Measurements from ENCODE around the gene SHROOM3. TPM values are rescaled to one million over a fixed set of nuclear protein-coding genes. Genes with fewer than 3 reads are reported as not detected.

The SHROOM3 gene
- total RNA-seq, 1 experiment from 2014 or later: 0.78 TPM

DNA sequence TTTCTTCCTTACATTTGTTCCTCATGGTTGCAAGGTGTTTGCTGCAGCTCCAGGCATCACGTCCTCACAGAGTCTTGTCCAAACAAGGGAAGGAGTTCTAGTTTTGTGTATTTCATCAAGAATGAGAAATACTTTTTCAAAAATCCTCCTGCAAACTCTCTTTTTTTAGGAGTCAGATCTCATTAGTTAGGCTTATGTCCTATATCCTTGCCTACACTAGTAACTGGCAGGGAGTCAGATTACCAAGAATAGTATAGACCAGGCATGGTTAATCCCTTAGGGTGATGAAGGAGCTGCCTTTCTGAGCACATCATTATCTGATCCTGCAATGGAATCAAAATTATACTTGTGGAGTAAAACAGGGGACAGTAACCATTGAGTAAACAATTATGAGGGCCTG lies 160.4 kb downstream of the SHROOM3 start:
- no peak for DNase-seq
- Histone ChIP-seq H3K36me3 (ENCODE audit: insufficient read depth, low read length) (no peaks in the 10 kb centered on the region), H3K4me1 (ENCODE audit: low read length) (no peaks in the 10 kb centered on the region), H2AFZ (ENCODE audit: low read length) (no peak overlapping the region), H3K9me3 (ENCODE audit: low read length) (no peaks in the 10 kb centered on the region), H3K79me2 (ENCODE audit: low read length) (no peaks in the 10 kb centered on the region), H3K9ac (ENCODE audit: low read length) (no peak overlapping the region), H3K4me3 (ENCODE audit: low read length) (no peak overlapping the region), H3K27me3 (ENCODE audit: low read length) (no peaks in the 10 kb centered on the region), H3K9me2 (replicated peaks; ENCODE audit: insufficient read depth, low read length) (no peaks in the 10 kb centered on the region), H3K4me2 (ENCODE audit: low read depth, low read length, poor library complexity, severe bottlenecking) (no peak overlapping the region), H4K20me1 (ENCODE audit: insufficient read depth, low read depth, low read length) (no peaks in the 10 kb centered on the region), H3K27ac (ENCODE audit: low read length) (no peak overlapping the region)

DNA sequence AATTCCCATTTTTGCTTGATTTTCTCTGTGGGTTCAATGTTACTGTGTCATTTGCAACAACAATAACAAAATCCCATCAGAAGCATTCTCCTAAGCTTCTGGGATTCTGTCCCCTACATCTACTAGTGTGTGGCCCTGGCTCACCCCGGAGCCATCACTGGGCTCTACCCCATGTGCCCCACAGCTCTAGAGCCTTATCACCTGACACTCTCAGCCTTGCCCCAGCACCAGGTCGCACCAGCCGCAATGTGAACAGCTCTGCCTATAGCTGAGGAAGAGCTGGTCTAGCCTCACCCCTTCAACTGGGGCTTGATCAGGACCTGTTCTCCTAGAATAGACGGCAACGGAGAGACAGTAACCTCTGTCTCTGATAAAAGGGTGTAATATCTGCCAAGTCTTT lies 161.7 kb downstream of the SHROOM3 start:
- H3K27me3 ChIP-seq (ENCODE audit: low read length): no peaks in the 10 kb centered on the region
- no peaks in the 10 kb centered on the region for H3K4me1 ChIP-seq (ENCODE audit: low read length)
- no peak for DNase-seq
- no peaks in the 10 kb centered on the region for H3K79me2 ChIP-seq (ENCODE audit: low read length)
- no peaks in the 10 kb centered on the region for H3K36me3 ChIP-seq (ENCODE audit: insufficient read depth, low read length)
- H4K20me1 ChIP-seq (ENCODE audit: insufficient read depth, low read depth, low read length): no peaks in the 10 kb centered on the region
- no peak overlapping the region for H2AFZ ChIP-seq (ENCODE audit: low read length)
- no peaks in the 10 kb centered on the region for H3K9me3 ChIP-seq (ENCODE audit: low read length)
- H3K4me3 ChIP-seq (ENCODE audit: low read length): no peak overlapping the region
- H3K9me2 ChIP-seq (replicated peaks; ENCODE audit: insufficient read depth, low read length): no peaks in the 10 kb centered on the region
- H3K27ac ChIP-seq (ENCODE audit: low read length): no peak overlapping the region
- H3K4me2 ChIP-seq (ENCODE audit: low read depth, low read length, poor library complexity, severe bottlenecking): no peak overlapping the region
- H3K9ac ChIP-seq (ENCODE audit: low read length): no peak overlapping the region

DNA sequence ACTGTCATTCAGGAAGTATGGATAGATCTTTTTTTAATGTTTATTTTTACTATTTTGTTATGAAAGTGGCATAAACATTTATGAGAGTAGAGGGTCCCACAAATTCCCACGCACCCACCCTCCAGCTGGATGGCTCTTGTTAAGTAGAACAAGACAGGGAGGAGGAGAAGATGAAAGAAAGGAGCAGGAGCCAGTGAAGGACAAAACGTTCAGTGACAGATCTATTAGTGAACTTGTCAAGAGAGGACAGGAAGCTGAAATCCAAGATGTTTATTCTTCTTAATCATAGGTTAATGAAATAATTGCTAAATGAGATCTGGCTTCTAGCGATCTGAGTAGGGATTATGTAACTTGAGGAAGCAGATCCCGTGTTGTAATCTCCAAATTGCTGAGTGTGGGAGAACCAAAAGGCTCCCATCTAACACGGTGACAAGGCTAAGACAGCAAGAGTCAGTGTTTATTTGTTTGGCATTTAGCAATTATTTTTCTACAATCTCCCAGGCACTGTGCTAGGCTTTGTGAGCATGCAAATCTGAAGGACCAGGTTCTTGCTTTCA lies 162.5 kb downstream of the SHROOM3 start:
- no peak overlapping the region for H3K27ac ChIP-seq (ENCODE audit: low read length)
- DNase-seq: no peak
- no peaks in the 10 kb centered on the region for H3K9me3 ChIP-seq (ENCODE audit: low read length)
- no peaks in the 10 kb centered on the region for H3K36me3 ChIP-seq (ENCODE audit: insufficient read depth, low read length)
- H2AFZ ChIP-seq (ENCODE audit: low read length): no peak overlapping the region
- H3K4me2 ChIP-seq (ENCODE audit: low read depth, low read length, poor library complexity, severe bottlenecking): no peak overlapping the region
- H3K4me1 ChIP-seq (ENCODE audit: low read length): no peaks in the 10 kb centered on the region
- H3K27me3 ChIP-seq (ENCODE audit: low read length): no peaks in the 10 kb centered on the region
- no peak overlapping the region for H3K9ac ChIP-seq (ENCODE audit: low read length)
- H3K4me3 ChIP-seq (ENCODE audit: low read length): no peak overlapping the region
- H3K9me2 ChIP-seq (replicated peaks; ENCODE audit: insufficient read depth, low read length): no peaks in the 10 kb centered on the region
- H3K79me2 ChIP-seq (ENCODE audit: low read length): no peaks in the 10 kb centered on the region
- H4K20me1 ChIP-seq (ENCODE audit: insufficient read depth, low read depth, low read length): no peaks in the 10 kb centered on the region

DNA sequence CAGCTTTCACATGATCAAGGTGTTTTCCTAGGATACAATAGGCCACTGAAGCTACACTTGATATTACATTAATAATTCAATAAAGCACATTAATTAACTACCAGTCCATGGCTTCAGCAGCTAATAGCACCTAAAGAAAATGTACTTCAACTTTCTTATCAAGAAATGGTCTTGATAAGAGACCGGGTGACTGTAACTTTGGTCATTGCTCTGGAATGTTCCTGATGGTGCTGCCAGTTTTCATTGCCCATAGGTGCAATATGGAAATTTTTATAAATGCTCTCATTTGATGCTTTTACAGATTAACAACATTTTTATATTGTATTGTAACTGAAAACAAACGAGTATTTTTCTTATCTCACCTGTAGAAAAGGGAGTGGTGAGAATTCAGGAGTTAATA lies 165.4 kb downstream of the SHROOM3 start:
- Histone ChIP-seq H3K4me3 (ENCODE audit: low read length) (no peak overlapping the region), H3K27me3 (ENCODE audit: low read length) (no peaks in the 10 kb centered on the region), H2AFZ (ENCODE audit: low read length) (no peak overlapping the region), H3K9me3 (ENCODE audit: low read length) (no peaks in the 10 kb centered on the region), H3K27ac (ENCODE audit: low read length) (no peak overlapping the region), H3K36me3 (ENCODE audit: insufficient read depth, low read length) (no peaks in the 10 kb centered on the region), H3K79me2 (ENCODE audit: low read length) (no peaks in the 10 kb centered on the region), H3K4me2 (ENCODE audit: low read depth, low read length, poor library complexity, severe bottlenecking) (no peak overlapping the region), H4K20me1 (ENCODE audit: insufficient read depth, low read depth, low read length) (no peaks in the 10 kb centered on the region), H3K9ac (ENCODE audit: low read length) (no peak overlapping the region), H3K4me1 (ENCODE audit: low read length) (no peaks in the 10 kb centered on the region), H3K9me2 (replicated peaks; ENCODE audit: insufficient read depth, low read length) (no peaks in the 10 kb centered on the region)
- no peak for DNase-seq

DNA sequence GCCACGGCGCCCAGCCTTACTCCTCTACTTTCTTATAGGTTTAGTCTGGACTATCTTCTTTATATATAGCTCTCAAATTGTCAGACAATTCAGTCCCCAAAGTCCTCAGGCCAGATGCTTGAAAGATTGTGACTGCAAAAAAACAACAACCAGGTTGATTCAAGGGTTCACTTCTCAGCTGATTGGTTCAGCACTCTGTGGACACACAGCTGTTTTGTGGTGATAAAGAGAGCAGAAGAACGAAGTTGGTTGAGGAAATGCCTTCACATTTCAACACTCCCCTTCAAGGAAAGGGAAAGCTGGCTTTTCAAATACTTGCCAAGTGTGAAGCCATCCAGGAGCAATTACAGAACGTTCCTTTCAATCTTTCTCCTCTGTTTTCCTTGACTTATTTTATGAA lies 166.8 kb downstream of the SHROOM3 start:
- no peaks in the 10 kb centered on the region for H3K4me1 ChIP-seq (ENCODE audit: low read length)
- no peaks in the 10 kb centered on the region for H3K79me2 ChIP-seq (ENCODE audit: low read length)
- DNase-seq: no peak
- no peak overlapping the region for H3K4me2 ChIP-seq (ENCODE audit: low read depth, low read length, poor library complexity, severe bottlenecking)
- H3K9me2 ChIP-seq (replicated peaks; ENCODE audit: insufficient read depth, low read length): no peaks in the 10 kb centered on the region
- H3K4me3 ChIP-seq (ENCODE audit: low read length): no peak overlapping the region
- H3K36me3 ChIP-seq (ENCODE audit: insufficient read depth, low read length): no peaks in the 10 kb centered on the region
- H3K27ac ChIP-seq (ENCODE audit: low read length): no peak overlapping the region
- H3K9me3 ChIP-seq (ENCODE audit: low read length): no peaks in the 10 kb centered on the region
- H2AFZ ChIP-seq (ENCODE audit: low read length): no peak overlapping the region
- H3K9ac ChIP-seq (ENCODE audit: low read length): no peak overlapping the region
- H4K20me1 ChIP-seq (ENCODE audit: insufficient read depth, low read depth, low read length): no peaks in the 10 kb centered on the region
- H3K27me3 ChIP-seq (ENCODE audit: low read length): no peaks in the 10 kb centered on the region

DNA sequence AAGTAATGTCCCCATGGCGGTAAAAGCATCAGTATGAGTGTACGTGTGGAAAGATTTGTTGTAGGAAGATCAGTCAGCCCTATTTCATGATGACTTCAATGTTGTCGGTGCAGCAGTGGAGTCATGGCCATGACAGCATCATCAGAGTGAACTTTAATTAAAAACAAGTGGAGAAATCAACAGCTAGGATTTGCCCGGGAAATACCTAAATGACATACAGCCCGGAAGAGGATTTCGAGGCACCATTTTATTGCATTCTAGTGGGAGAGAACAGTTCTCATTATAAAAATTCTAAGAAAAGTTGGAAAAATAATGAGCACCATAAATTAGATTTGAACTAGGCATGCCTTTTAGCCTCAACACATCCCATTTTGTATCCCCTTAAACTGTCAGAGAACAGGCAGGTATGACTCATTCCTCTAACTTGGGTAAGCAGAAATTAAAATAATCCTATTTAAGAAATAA lies 170.1 kb downstream of the SHROOM3 start:
- H3K4me1 ChIP-seq (ENCODE audit: low read length): no peaks in the 10 kb centered on the region
- no peak overlapping the region for H3K4me3 ChIP-seq (ENCODE audit: low read length)
- no peaks in the 10 kb centered on the region for H3K27me3 ChIP-seq (ENCODE audit: low read length)
- no peak overlapping the region for H3K4me2 ChIP-seq (ENCODE audit: low read depth, low read length, poor library complexity, severe bottlenecking)
- no peak for DNase-seq
- H2AFZ ChIP-seq (ENCODE audit: low read length): no peak overlapping the region
- H3K36me3 ChIP-seq (ENCODE audit: insufficient read depth, low read length): no peaks in the 10 kb centered on the region
- no peak overlapping the region for H3K9ac ChIP-seq (ENCODE audit: low read length)
- H3K79me2 ChIP-seq (ENCODE audit: low read length): no peaks in the 10 kb centered on the region
- H4K20me1 ChIP-seq (ENCODE audit: insufficient read depth, low read depth, low read length): no peaks in the 10 kb centered on the region
- no peaks in the 10 kb centered on the region for H3K9me2 ChIP-seq (replicated peaks; ENCODE audit: insufficient read depth, low read length)
- no peak overlapping the region for H3K27ac ChIP-seq (ENCODE audit: low read length)
- H3K9me3 ChIP-seq (ENCODE audit: low read length): no peaks in the 10 kb centered on the region

DNA sequence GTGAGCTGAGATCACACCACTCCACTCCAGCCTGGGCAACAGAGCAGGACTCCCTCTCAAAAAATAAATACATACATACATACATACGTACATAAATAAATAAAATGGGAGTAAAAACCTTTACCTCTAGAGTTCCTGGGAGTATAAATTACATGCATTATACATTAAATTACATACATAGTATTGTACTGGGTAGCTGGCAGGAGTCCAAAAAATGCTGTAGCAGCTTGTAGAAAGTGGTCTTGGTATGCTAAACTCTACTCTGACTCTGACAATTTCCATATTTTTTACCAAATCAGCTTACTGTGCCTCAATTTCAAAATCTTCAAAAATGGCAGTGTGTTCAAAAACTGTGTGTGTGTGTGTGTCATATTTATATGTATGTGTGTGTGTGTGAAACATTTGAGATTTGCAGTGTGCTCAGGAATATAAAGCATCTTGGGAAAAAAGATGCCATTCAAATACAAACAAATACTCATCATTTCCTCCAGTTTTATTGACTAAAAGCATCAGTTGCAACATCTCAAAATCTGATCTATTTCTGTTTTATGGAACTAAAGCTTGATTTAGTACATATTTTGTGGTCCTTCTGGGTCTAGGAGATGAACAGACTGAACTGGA lies 171.7 kb downstream of the SHROOM3 start:
- Histone ChIP-seq H3K27me3 (ENCODE audit: low read length) (no peaks in the 10 kb centered on the region), H3K27ac (ENCODE audit: low read length) (no peak overlapping the region), H4K20me1 (ENCODE audit: insufficient read depth, low read depth, low read length) (no peaks in the 10 kb centered on the region), H3K4me3 (ENCODE audit: low read length) (no peak overlapping the region), H3K4me1 (ENCODE audit: low read length) (no peaks in the 10 kb centered on the region), H3K79me2 (ENCODE audit: low read length) (no peaks in the 10 kb centered on the region), H3K9me2 (replicated peaks; ENCODE audit: insufficient read depth, low read length) (no peaks in the 10 kb centered on the region), H3K4me2 (ENCODE audit: low read depth, low read length, poor library complexity, severe bottlenecking) (no peak overlapping the region), H3K36me3 (ENCODE audit: insufficient read depth, low read length) (no peaks in the 10 kb centered on the region), H2AFZ (ENCODE audit: low read length) (no peak overlapping the region), H3K9me3 (ENCODE audit: low read length) (no peaks in the 10 kb centered on the region), H3K9ac (ENCODE audit: low read length) (no peak overlapping the region)
- DNase-seq: no peak

DNA sequence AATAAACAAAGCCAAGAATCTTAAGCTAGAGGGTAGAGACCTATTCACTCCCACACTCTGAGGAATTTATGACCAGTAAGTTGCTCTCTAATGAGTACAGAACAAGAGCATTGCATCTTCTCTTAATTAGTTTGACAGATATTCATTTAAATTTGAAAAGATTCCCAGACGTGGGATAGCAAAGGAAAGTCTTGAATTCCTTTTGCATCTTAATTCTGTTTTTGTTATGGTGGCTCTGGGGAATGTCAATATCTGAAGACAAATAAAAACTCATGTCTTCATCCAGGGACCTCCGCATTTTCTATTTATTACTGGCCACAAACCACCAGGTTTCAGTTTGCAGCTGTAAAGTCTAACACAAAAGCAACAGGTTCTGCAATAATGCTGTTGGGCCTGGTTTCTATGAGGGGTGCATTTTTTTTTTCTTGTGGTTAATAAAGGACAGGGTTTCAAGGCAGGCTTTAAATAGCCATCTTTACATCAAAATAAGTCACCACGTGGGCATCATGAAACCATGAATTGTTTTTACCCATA lies 172.3 kb downstream of the SHROOM3 start:
- no peak overlapping the region for H3K4me2 ChIP-seq (ENCODE audit: low read depth, low read length, poor library complexity, severe bottlenecking)
- no peaks in the 10 kb centered on the region for H3K79me2 ChIP-seq (ENCODE audit: low read length)
- H3K27me3 ChIP-seq (ENCODE audit: low read length): no peaks in the 10 kb centered on the region
- no peak for DNase-seq
- H3K9ac ChIP-seq (ENCODE audit: low read length): no peak overlapping the region
- H3K4me1 ChIP-seq (ENCODE audit: low read length): no peaks in the 10 kb centered on the region
- H3K36me3 ChIP-seq (ENCODE audit: insufficient read depth, low read length): no peaks in the 10 kb centered on the region
- no peaks in the 10 kb centered on the region for H3K9me3 ChIP-seq (ENCODE audit: low read length)
- H3K9me2 ChIP-seq (replicated peaks; ENCODE audit: insufficient read depth, low read length): no peaks in the 10 kb centered on the region
- no peaks in the 10 kb centered on the region for H4K20me1 ChIP-seq (ENCODE audit: insufficient read depth, low read depth, low read length)
- no peak overlapping the region for H3K27ac ChIP-seq (ENCODE audit: low read length)
- no peak overlapping the region for H2AFZ ChIP-seq (ENCODE audit: low read length)
- no peak overlapping the region for H3K4me3 ChIP-seq (ENCODE audit: low read length)

Measured in Karpas-422 (cell line).